Measurements from ENCODE around the gene CSNK1D. TPM values are rescaled to one million over a fixed set of nuclear protein-coding genes. Genes with fewer than 3 reads are reported as not detected.

Gene CSNK1D
- total RNA-seq, 1 experiment from 2014 or later: 137 TPM

GRCh38 chr17:82304826-82305726 is 31.6 kb upstream of the CSNK1D start:
- Histone ChIP-seq H3K27ac (ENCODE audit: insufficient read length, low read depth, low read length) (no peak overlapping the region), H3K4me2 (ENCODE audit: insufficient read depth, insufficient read length, low read length) (no peak overlapping the region), H2BK120ac (ENCODE audit: low read depth, low read length, poor library complexity, severe bottlenecking) (no peak overlapping the region), H4K91ac (ENCODE audit: insufficient read length, low read depth, low read length) (no peak overlapping the region), H3K14ac (ENCODE audit: insufficient read depth, low read length) (no peak overlapping the region; the same call in 1 of the 2 replicates), H2BK12ac (ENCODE audit: insufficient read length, low read depth, low read length) (no peak overlapping the region), H4K20me1 (ENCODE audit: control insufficient read depth, insufficient read depth, insufficient read length) (no peaks in the 10 kb centered on the region), H3T11ph (ENCODE audit: low read length) (no peak overlapping the region), H3K4ac (ENCODE audit: low read depth, low read length) (no peak overlapping the region), H3K4me1 (ENCODE audit: insufficient read depth, low read length) (no peaks in the 10 kb centered on the region), H3K56ac (ENCODE audit: insufficient read length, low read depth, low read length) (no peak overlapping the region), H3K9me3 (ENCODE audit: control insufficient read depth, low read depth, low read length) (no peaks in the 10 kb centered on the region), H2BK5ac (ENCODE audit: insufficient read length, low read length) (no peak overlapping the region), H3K23ac (ENCODE audit: insufficient read length, low read depth, low read length) (no peak overlapping the region), H3K18ac (ENCODE audit: insufficient read length, low read depth, low read length) (no peak overlapping the region), H3K27me3 (ENCODE audit: insufficient read depth, low read length) (no peaks in the 10 kb centered on the region), H4K5ac (ENCODE audit: insufficient read length, low read depth, low read length) (no peak overlapping the region), H2AK5ac (ENCODE audit: insufficient read length, low read length) (no peak overlapping the region), H3K9ac (ENCODE audit: extremely low read depth, insufficient read length, low read length) (no peak overlapping the region), H2BK20ac (ENCODE audit: low read depth, low read length, poor library complexity, severe bottlenecking) (no peak overlapping the region), H2BK15ac (ENCODE audit: low read depth, low read length) (no peak overlapping the region), H4K8ac (replicated peaks; ENCODE audit: insufficient read length, low read depth, low read length) (no peak overlapping the region), H3K23me2 (ENCODE audit: insufficient read length, low read depth, low read length, poor library complexity, severe bottlenecking) (peaks cover 3% of the 10 kb centered on the region), H3K79me2 (ENCODE audit: insufficient read depth, low read length) (no peaks in the 10 kb centered on the region), H3K79me1 (ENCODE audit: insufficient read depth, low read depth, low read length, poor library complexity, severe bottlenecking) (no peaks in the 10 kb centered on the region), H2AFZ (ENCODE audit: low read length) (no peak overlapping the region)
- no peak overlapping the region; a peak in 1 of 5 replicates for H3K4me3 Mint-ChIP-seq
- no peaks in the 10 kb centered on the region; a peak in 2 of 5 replicates for H3K9me3 Mint-ChIP-seq
- no CpG with 5 or more reads among the region's 23 CpGs for WGBS (ENCODE audit: extremely low coverage, insufficient read length, low lambda C conversion rate)
- H3K36me3 Mint-ChIP-seq (ENCODE audit: insufficient read depth in 1 of 3, low read depth in 3 of 3): no peaks in the 10 kb centered on the region
- TF ChIP-seq CTCF (conservative IDR thresholded peaks at IDR 0.05): no peak
- peaks cover 2 to 6% of the 10 kb centered on the region in 2 experiments; a peak in 1 of 4 replicates for H3K4me1 Mint-ChIP-seq
- peaks cover 22% of the 10 kb centered on the region for H3K27me3 Mint-ChIP-seq (ENCODE audit: low read depth)
- DNase-seq: no peak
- no peak overlapping the region for H3K27ac Mint-ChIP-seq

Data from H9 (cell line).